ENCODE measurements around the gene PDP2.
A peak's percentile ranks its signal among the peaks of the same experiment; 100 is the strongest.

The PDP2 gene

GRCh38 chr16:66847533-66848067 lies 32.7 kb upstream of the PDP2 start:
- H3K27ac Mint-ChIP-seq: no peak overlapping the region
- H3K4me3 Mint-ChIP-seq: no peak overlapping the region
- DNase-seq (no peak), ATAC-seq (replicated peaks) (no peak)
- peaks cover 54 to 71% of the 10 kb centered on the region in 2 donors for H3K27me3 Mint-ChIP-seq
- H3K4me1 Mint-ChIP-seq: peaks cover 5 to 11% of the 10 kb centered on the region in 2 donors
- no peaks in the 10 kb centered on the region for H3K36me3 Mint-ChIP-seq
- H3K9me3 Mint-ChIP-seq: no peaks in the 10 kb centered on the region

GRCh38 chr16:66848172-66848571 lies 32.1 kb upstream of the PDP2 start:
- Mint-ChIP-seq H3K4me1 (peaks cover 5 to 11% of the 10 kb centered on the region in 2 donors), H3K9me3 (no peaks in the 10 kb centered on the region), H3K27me3 (peaks cover 49 to 65% of the 10 kb centered on the region in 2 donors), H3K4me3 (no peak overlapping the region), H3K27ac (no peak overlapping the region), H3K36me3 (no peaks in the 10 kb centered on the region)
- ATAC-seq (replicated peaks): no peak
- no peak for DNase-seq

- no peak for ATAC-seq (replicated peaks)
- no peak overlapping the region for H3K27ac Mint-ChIP-seq
- H3K9me3 Mint-ChIP-seq: no peaks in the 10 kb centered on the region
- peaks cover 3 to 8% of the 10 kb centered on the region in 2 donors for H3K4me1 Mint-ChIP-seq
- peaks cover 43 to 57% of the 10 kb centered on the region in 2 donors for H3K27me3 Mint-ChIP-seq
- no peak for DNase-seq
- H3K4me3 Mint-ChIP-seq: no peak overlapping the region
- H3K36me3 Mint-ChIP-seq: no peaks in the 10 kb centered on the region
Observed at GRCh38 chr16:66849021-66849420, 31.3 kb upstream of the PDP2 start.

DNA sequence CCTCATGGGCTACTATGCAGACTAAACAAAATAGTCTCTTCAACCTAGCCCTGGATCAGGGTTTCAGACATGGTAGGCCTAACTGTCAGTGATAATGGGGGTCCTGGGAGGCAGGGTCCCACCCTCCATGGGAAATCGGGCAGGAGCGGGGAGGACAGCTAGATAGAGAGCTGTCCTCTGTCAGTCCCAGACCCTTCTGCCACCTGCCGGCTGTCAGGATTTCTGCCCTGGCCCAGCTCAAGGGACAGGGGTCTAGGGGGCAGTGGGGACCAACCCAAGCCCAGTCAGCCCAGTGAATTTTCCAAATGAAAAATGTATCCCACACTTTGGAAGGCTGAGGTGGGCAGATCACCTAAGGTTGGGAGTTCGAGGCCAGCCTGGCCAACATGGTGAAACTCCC lies 30.8 kb upstream of the PDP2 start:
- Mint-ChIP-seq H3K4me3 (no peak overlapping the region), H3K4me1 (peaks cover 3 to 6% of the 10 kb centered on the region in 2 donors), H3K27me3 (peaks cover 45 to 54% of the 10 kb centered on the region in 2 donors), H3K36me3 (no peaks in the 10 kb centered on the region), H3K27ac (no peak overlapping the region), H3K9me3 (no peaks in the 10 kb centered on the region)
- no peak for ATAC-seq (replicated peaks)
- DNase-seq: no peak

- peak; percentile 33 to 45 for ATAC-seq (replicated peaks)
- peaks cover 43 to 47% of the 10 kb centered on the region in 2 donors for H3K27me3 Mint-ChIP-seq
- no peak for DNase-seq
- no peak overlapping the region for H3K4me3 Mint-ChIP-seq
- H3K4me1 Mint-ChIP-seq: peaks cover 2 to 6% of the 10 kb centered on the region in 2 donors
- H3K9me3 Mint-ChIP-seq: no peaks in the 10 kb centered on the region
- no peaks in the 10 kb centered on the region for H3K36me3 Mint-ChIP-seq
- no peak overlapping the region for H3K27ac Mint-ChIP-seq
Observed at GRCh38 chr16:66850115-66850815, 30.1 kb upstream of the PDP2 start.

DNA sequence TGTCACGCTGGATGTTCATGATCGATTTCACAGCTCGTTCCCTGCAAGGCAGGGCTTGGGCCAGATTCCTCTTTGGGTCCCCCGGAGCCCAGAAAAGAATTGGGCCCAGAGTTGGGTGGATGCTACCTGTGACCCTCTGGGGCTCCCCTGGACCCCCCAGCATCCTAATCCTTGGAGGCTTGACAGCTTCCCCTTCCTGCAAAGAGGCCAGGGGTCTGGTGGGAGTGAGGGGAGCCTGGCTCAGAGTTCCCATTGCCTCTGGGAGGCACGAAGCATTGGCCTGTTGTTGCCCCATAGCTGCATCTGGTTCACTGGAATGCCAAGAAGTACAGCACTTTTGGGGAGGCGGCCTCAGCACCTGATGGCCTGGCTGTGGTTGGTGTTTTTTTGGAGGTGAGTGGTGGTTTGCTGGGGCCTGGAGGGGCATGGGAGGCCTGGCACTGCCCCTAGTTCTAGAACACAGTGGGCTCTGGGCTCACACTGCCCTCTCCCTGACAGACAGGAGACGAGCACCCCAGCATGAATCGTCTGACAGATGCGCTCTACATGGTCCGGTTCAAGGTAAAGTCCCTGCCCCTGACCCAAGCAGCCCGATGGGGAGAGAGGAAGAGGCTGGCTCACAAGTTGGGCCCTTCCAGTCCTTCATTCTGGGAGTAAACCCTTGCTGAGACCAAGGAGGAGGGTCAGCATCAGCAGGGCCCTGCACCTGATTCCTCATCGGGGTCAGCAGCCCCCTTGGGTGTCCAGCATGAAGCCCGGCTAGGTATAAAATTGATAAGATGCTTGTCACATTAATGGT lies 28.9 kb upstream of the PDP2 start:
- Mint-ChIP-seq H3K36me3 (no peaks in the 10 kb centered on the region), H3K9me3 (no peaks in the 10 kb centered on the region), H3K4me1 (no peaks in the 10 kb centered on the region), H3K27ac (no peak overlapping the region), H3K4me3 (no peak overlapping the region), H3K27me3 (peaks cover 32 to 36% of the 10 kb centered on the region in 2 donors)
- DNase-seq: no peak
- no peak for ATAC-seq (replicated peaks)

GRCh38 chr16:66853261-66854139 lies 26.8 kb upstream of the PDP2 start:
- Mint-ChIP-seq H3K27me3 (peaks cover 20 to 21% of the 10 kb centered on the region in 2 donors), H3K4me1 (peaks cover 0 to 2% of the 10 kb centered on the region in 2 donors), H3K4me3 (no peak overlapping the region), H3K27ac (no peak overlapping the region), H3K36me3 (no peaks in the 10 kb centered on the region), H3K9me3 (no peaks in the 10 kb centered on the region)
- DNase-seq (no peak), ATAC-seq (replicated peaks) (no peak)

DNA sequence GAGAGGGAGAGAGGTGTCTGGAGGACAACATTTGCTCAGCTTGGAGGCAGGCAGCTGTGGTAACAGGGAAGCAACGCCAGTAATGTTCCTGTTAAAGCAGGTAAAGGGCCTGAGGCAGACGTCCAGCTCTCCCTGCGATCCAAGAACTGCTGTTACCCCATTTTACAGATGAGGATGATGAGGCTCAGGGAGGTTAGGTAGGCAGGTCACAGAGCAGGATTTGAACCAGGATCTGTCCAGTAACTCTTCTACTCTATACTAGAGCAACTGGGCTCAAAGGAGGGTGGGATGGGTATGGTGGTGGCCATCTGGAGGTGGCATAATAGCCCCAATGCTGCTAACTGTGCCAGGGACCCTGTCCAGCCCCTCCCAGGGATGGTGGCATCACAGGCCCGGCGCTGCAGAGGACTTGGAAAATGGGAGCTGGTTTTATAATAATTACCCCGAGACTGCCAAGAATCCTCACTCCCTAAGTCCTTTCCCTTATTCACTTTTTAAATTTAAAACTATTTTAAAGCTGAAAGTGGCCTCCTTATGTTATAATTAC lies 24.1 kb upstream of the PDP2 start:
- DNase-seq (no peak), ATAC-seq (replicated peaks) (no peak)
- Mint-ChIP-seq H3K4me3 (no peak overlapping the region), H3K4me1 (peaks cover 0 to 2% of the 10 kb centered on the region in 2 donors), H3K9me3 (no peaks in the 10 kb centered on the region), H3K27ac (no peak overlapping the region), H3K36me3 (no peaks in the 10 kb centered on the region), H3K27me3 (peaks cover 14 to 20% of the 10 kb centered on the region in 2 donors)

DNA sequence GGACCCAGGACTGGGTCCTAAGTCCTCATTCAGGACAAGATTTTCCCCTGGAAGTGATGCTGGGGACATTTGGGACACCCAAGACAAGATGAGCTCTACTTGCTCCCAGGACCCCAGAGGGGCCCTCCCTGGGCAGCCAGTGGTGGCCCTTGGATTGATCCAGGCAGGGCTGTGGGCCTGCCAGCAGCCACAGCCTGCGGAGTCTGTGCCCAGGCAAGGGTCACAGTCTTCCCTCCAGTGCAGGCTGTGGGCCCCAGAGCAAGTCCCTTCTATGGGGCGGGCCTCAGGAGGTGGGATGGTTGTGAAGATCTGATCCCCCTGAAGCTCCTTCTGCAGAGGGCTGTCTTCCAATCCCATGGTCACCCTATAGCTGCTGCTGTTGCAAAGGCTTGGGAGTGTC lies 23.5 kb upstream of the PDP2 start:
- no peak for ATAC-seq (replicated peaks)
- H3K4me3 Mint-ChIP-seq: no peak overlapping the region
- peaks cover 0 to 2% of the 10 kb centered on the region in 2 donors for H3K4me1 Mint-ChIP-seq
- H3K27me3 Mint-ChIP-seq: peaks cover 9 to 15% of the 10 kb centered on the region in 2 donors
- no peaks in the 10 kb centered on the region for H3K9me3 Mint-ChIP-seq
- H3K27ac Mint-ChIP-seq: no peak overlapping the region
- no peaks in the 10 kb centered on the region for H3K36me3 Mint-ChIP-seq
- no peak for DNase-seq

DNA sequence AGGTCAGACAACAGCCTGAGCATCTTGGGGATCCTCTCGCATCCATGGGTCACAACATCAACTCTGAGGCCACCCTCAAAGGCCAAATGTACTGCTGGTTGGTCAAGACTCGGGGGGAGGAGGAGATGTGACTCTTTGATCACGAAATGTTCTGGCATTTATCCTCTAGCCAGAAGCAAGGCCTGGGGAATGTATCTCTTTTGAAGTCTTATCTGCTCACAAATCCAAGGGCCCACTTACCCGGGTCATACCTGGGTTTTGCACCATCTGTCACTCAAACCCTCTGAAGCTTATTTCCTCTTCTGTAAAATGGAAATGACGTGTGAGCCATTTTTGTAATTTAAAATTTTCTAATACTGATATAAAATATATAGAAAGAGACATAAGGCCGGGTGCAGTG lies 22.9 kb upstream of the PDP2 start:
- H3K9me3 Mint-ChIP-seq: no peaks in the 10 kb centered on the region
- no peak for DNase-seq

DNA sequence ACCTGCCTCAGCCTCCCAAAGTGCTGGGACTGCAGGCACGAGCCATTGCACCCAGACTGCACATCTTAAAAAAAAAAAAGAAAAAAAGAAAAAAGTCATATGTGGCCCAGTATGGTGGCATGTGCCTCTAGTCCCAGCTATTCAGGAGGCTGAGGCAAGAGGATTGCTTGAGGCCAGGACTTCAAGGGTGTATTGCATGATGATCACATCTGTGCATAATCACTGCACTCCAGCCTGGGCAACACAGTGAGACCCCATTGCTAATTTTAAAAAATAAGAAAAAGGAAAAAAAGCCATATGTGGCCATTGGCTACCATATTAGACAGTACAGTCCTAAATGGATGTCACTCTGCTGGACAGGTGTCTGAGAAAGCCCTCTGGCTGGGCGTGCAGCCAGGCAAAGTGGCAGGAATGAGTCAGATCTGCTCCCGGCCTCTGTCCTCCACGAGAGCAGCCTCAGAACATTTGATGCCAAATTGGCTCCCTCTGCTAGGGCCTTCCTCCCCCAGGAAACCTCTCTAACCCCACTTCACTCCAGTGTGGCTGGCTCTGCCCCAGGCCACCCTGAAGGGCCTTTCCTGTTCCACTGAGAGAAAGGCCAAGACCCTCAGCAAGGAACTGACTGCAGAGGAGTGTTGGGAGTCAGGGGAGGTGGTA lies 21.4 kb upstream of the PDP2 start:
- ATAC-seq (replicated peaks) (no peak), DNase-seq (no peak)
- Mint-ChIP-seq H3K4me3 (no peak overlapping the region), H3K4me1 (peaks cover 0 to 2% of the 10 kb centered on the region in 2 donors), H3K27me3 (peaks cover 0 to 8% of the 10 kb centered on the region in 2 donors), H3K36me3 (no peaks in the 10 kb centered on the region), H3K27ac (no peak overlapping the region), H3K9me3 (no peaks in the 10 kb centered on the region)

More for the DNA sequence above, 22.9 kb upstream of the PDP2 start:
- peaks cover 0 to 2% of the 10 kb centered on the region in 2 donors for H3K4me1 Mint-ChIP-seq
- H3K36me3 Mint-ChIP-seq: no peaks in the 10 kb centered on the region
- peaks cover 2 to 9% of the 10 kb centered on the region in 2 donors for H3K27me3 Mint-ChIP-seq
- H3K4me3 Mint-ChIP-seq: no peak overlapping the region
- ATAC-seq (replicated peaks): no peak
- no peak overlapping the region for H3K27ac Mint-ChIP-seq

DNA sequence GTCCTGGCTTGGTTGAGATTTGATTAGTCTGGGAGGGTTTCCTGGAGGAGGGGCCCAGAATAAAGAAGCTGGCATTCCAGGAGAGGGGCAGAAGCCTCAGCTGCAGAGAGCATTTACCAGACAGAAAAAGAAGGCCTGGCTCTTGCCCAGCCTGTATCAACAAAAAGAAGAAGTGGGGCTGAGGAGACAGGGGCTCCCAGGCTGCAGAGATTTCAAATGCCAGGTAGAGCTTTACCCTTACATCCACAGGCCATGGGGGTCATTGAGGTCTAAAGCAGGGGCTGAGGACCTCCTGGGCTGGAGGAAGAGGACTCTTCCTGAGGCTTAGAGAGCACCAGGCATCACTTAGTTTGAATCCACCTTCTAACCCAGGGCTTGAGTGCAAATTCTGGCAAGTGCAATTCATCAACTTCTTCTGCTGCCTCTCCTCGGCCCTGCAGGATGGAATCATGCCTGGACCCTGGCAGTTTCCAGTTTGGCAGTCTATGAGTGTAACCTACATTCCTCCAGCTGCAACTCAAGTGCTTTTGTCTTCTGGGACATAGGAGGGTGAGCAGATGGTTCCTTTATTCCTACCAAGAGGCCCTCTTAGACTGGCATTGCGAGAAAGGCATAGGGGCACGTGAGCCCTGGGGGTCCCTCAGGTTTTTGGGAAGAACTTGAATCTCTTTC lies 20.8 kb upstream of the PDP2 start:
- peaks cover 0 to 2% of the 10 kb centered on the region in 2 donors for H3K4me1 Mint-ChIP-seq
- H3K27me3 Mint-ChIP-seq: peaks cover 0 to 4% of the 10 kb centered on the region in 2 donors
- no peak for ATAC-seq (replicated peaks)
- no peak for DNase-seq
- H3K27ac Mint-ChIP-seq: no peak overlapping the region
- H3K4me3 Mint-ChIP-seq: no peak overlapping the region
- no peaks in the 10 kb centered on the region for H3K36me3 Mint-ChIP-seq
- no peaks in the 10 kb centered on the region for H3K9me3 Mint-ChIP-seq

DNA sequence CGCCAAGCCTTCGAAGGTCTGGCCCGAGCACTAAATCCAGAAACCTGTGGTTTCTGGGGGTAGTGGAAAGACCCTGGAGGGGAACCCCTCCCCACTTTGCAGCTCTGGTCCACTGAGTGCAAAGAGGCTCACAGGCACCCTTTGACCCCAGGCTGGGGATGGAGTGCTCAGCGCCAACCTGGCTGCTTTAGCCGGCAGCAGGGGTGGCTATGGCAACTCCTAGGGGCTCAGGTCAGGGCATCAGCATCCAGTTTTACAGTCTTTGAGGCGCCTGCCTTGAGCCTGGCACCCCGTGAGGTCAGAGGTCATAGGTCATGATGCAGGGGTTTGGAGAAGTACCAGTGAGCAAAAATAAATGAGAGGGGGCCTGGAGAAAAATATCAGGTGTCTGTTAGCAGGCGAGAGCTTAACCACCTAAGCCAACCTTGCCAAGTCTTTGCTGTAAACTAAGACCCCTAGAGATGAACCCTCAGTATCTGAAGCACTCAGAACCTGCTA lies 18.2 kb upstream of the PDP2 start:
- Mint-ChIP-seq H3K27me3 (peaks cover 0 to 4% of the 10 kb centered on the region in 2 donors), H3K9me3 (no peaks in the 10 kb centered on the region)

More for the DNA sequence above, 18.2 kb upstream of the PDP2 start:
- no peak overlapping the region for H3K27ac Mint-ChIP-seq
- DNase-seq (no peak), ATAC-seq (replicated peaks) (no peak)
- peaks cover 0 to 1% of the 10 kb centered on the region in 2 donors for H3K4me1 Mint-ChIP-seq
- H3K4me3 Mint-ChIP-seq: no peak overlapping the region
- H3K36me3 Mint-ChIP-seq: no peaks in the 10 kb centered on the region

Data from stimulated activated naive B cell treated with anti-CD40 and anti-IgM and Interleukin-4, amounts not matched to agents 10 μg/mL and 1 μg/mL and 100 μg/mL, for 72 hours (primary cell).